H1 (cell line): ENCODE measurements around the gene MKRN2OS. TPM values are rescaled to one million over a fixed set of nuclear protein-coding genes. Genes with fewer than 3 reads are reported as not detected.

Experiments
- CTCF ChIA-PET: fragments of 300-600 bp; sonication (Branson Sonifier 250); formaldehyde crosslinking; loops from one replicate; lab custom pipeline; 2021; ENCODE audit not compliant: partially characterized antibody; lab: Charles Lee
- POLR2A ChIA-PET: fragments of 300-600 bp; sonication (Branson Sonifier 250); formaldehyde crosslinking; loops from one replicate; lab custom pipeline; 2021; ENCODE audit warnings: inconsistent platforms; ENCODE audit not compliant: partially characterized antibody; lab: Charles Lee
- DNase-seq, 2 experiments: peaks; one replicate each; pipeline versions ENCODE4 v3.0.0 to v3.0.0-alpha.2; 2010 to 2022; ENCODE audit warnings: low spot score in 2 of 2, low read depth in 1 of 2, mixed read lengths in 1 of 2
- FAIRE-seq: peaks from 2 replicates; lab custom pipeline; 2011; peaks lifted over from hg19 to GRCh38; lab: Jason Lieb, UNC
- H2AFZ ChIP-seq: 2 replicates; pipeline ENCODE4 v1.8.1; 2012; ENCODE audit warnings: low read length, inconsistent platforms
- H2AK5ac ChIP-seq: 2 replicates; pipeline ENCODE4 v1.6.1; 2013; ENCODE audit warnings: low read depth, low read length
- H2BK120ac ChIP-seq: replicated peaks from 2 replicates; pipeline ENCODE3; 2013; ENCODE audit warnings: low read depth, low read length, inconsistent platforms
- H2BK12ac ChIP-seq: 2 replicates; pipeline ENCODE4 v1.6.1; 2013; ENCODE audit warnings: low read depth, low read length
- H2BK15ac ChIP-seq: 2 replicates; pipeline ENCODE4 v1.6.1; 2013; ENCODE audit warnings: low read length
- H2BK20ac ChIP-seq: 2 replicates; pipeline ENCODE4 v1.6.1; 2013; ENCODE audit warnings: low read length
- H2BK5ac ChIP-seq: 2 replicates; pipeline ENCODE4 v1.6.1; 2013; ENCODE audit warnings: low read depth, low read length
- H3K14ac ChIP-seq: 2 replicates; pipeline ENCODE4 v1.6.1; 2013; ENCODE audit warnings: inconsistent platforms; ENCODE audit not compliant: insufficient read length
- H3K18ac ChIP-seq: 2 replicates; pipeline ENCODE4 v1.6.1; 2013; ENCODE audit warnings: low read length; ENCODE audit errors: extremely low read depth
- H3K23ac ChIP-seq: 2 replicates; pipeline ENCODE4 v1.6.1; 2013; ENCODE audit warnings: inconsistent platforms; ENCODE audit not compliant: insufficient read length
- H3K23me2 ChIP-seq: 2 replicates; pipeline ENCODE4 v1.6.1; 2013; ENCODE audit warnings: low read depth, low read length
- H3K27ac ChIP-seq: 2 replicates; pipeline ENCODE4 v1.6.1; 2011; ENCODE audit warnings: low read depth, low read length, inconsistent platforms
- H3K27me3 ChIP-seq, 4 experiments: replicated peaks in 1 of 4; 1 replicate in 1 of 4; 2 replicates in 3 of 4; pipeline versions ENCODE4 v1.6.1 to v1.8.1; 2011 to 2013; ENCODE audit warnings: low read length in 3 of 4, mild to moderate bottlenecking in 3 of 4, inconsistent platforms in 2 of 4, mixed read lengths in 2 of 4, moderate library complexity in 1 of 4; ENCODE audit not compliant: control insufficient read depth in 3 of 4, insufficient read depth in 3 of 4; ENCODE audit errors: extremely low read depth in 1 of 4
- H3K36me3 ChIP-seq, 4 experiments: 2 replicates each; pipeline versions ENCODE4 v1.6.1 to v1.8.1; 2011 to 2013; ENCODE audit warnings: mild to moderate bottlenecking in 4 of 4, low read length in 3 of 4, moderate library complexity in 2 of 4, control low read depth in 1 of 4, inconsistent platforms in 1 of 4; ENCODE audit not compliant: insufficient read depth in 4 of 4, control insufficient read depth in 2 of 4
- H3K4ac ChIP-seq: replicated peaks from 2 replicates; pipeline ENCODE3; 2013; ENCODE audit warnings: low read length, low read depth, mixed read lengths, inconsistent platforms; ENCODE audit not compliant: insufficient read length
- H3K4me1 ChIP-seq, 4 experiments: replicated peaks in 1 of 4; 1 replicate in 1 of 4; 2 replicates in 3 of 4; pipeline versions ENCODE4 v1.6.1 to v1.8.1; 2011 to 2013; ENCODE audit warnings: low read length in 3 of 4, inconsistent platforms in 2 of 4, mixed read lengths in 1 of 4; ENCODE audit not compliant: insufficient read depth in 4 of 4, control insufficient read depth in 3 of 4
- H3K4me2 ChIP-seq, 2 experiments: 2 replicates each; pipeline versions ENCODE4 v1.6.1 to v1.8.1; 2011 to 2013; ENCODE audit warnings: low read depth in 2 of 2, low read length in 2 of 2, control low read depth in 1 of 2, inconsistent platforms in 1 of 2, mild to moderate bottlenecking in 1 of 2; ENCODE audit not compliant: insufficient read depth in 1 of 2
- H3K4me3 ChIP-seq, 4 experiments: fragments of 200-600, 300-600 bp in 1 of 4; sonication (generic), shearing (Covaris generic), sonication (Bioruptor Twin) in 1 of 4; 2 replicates each; pipeline versions ENCODE4 v1.5.1 to v1.8.1; 2011 to 2016; ENCODE audit warnings: low read length in 4 of 4, low read depth in 3 of 4, control low read depth in 2 of 4, inconsistent platforms in 2 of 4, mild to moderate bottlenecking in 2 of 4, mixed read lengths in 1 of 4, moderate library complexity in 1 of 4; ENCODE audit not compliant: insufficient read depth in 2 of 4; ENCODE audit errors: extremely low read depth in 1 of 4
- H3K56ac ChIP-seq: replicated peaks from 2 replicates; pipeline ENCODE3; 2013; ENCODE audit warnings: low read depth, mild to moderate bottlenecking, mixed read lengths, low read length, inconsistent platforms; ENCODE audit not compliant: insufficient read length
- H3K79me1 ChIP-seq: 2 replicates; pipeline ENCODE4 v1.6.1; 2013; ENCODE audit warnings: low read depth, low read length, control low read depth
- H3K79me2 ChIP-seq, 2 experiments: 2 replicates each; pipeline versions ENCODE4 v1.6.1 to v1.8.1; 2012 to 2013; ENCODE audit warnings: low read length in 2 of 2, mild to moderate bottlenecking in 2 of 2, inconsistent platforms in 1 of 2; ENCODE audit not compliant: insufficient read depth in 2 of 2, control insufficient read depth in 1 of 2
- H3K9ac ChIP-seq, 4 experiments: replicated peaks in 1 of 4; 1 replicate in 1 of 4; 2 replicates in 3 of 4; pipeline versions ENCODE4 v1.6.1 to v1.8.1; 2011 to 2013; ENCODE audit warnings: low read depth in 3 of 4, low read length in 3 of 4, control low read depth in 2 of 4, mild to moderate bottlenecking in 2 of 4, moderate library complexity in 2 of 4, inconsistent platforms in 1 of 4; ENCODE audit errors: extremely low read depth in 1 of 4
- H3K9me3 ChIP-seq, 2 experiments: 2 replicates each; pipeline versions ENCODE4 v1.6.1 to v1.8.1; 2012 to 2013; ENCODE audit warnings: mild to moderate bottlenecking in 2 of 2, moderate library complexity in 2 of 2, control low read depth in 1 of 2, inconsistent platforms in 1 of 2, low read depth in 1 of 2, low read length in 1 of 2, mixed read lengths in 1 of 2; ENCODE audit not compliant: insufficient read depth in 2 of 2
- H4K20me1 ChIP-seq, 2 experiments: replicated peaks in 1 of 2; 2 replicates each; pipeline versions ENCODE3 to v1.8.1; 2011 to 2013; ENCODE audit warnings: inconsistent platforms in 2 of 2, low read length in 2 of 2, mild to moderate bottlenecking in 1 of 2; ENCODE audit not compliant: insufficient read depth in 2 of 2, control insufficient read depth in 1 of 2
- H4K5ac ChIP-seq: 2 replicates; pipeline ENCODE4 v1.6.1; 2013; ENCODE audit warnings: low read length, low read depth, mixed read lengths, inconsistent platforms; ENCODE audit not compliant: insufficient read length
- H4K8ac ChIP-seq: 2 replicates; pipeline ENCODE4 v1.8.0; 2013; ENCODE audit warnings: mild to moderate bottlenecking, moderate library complexity, low read length, inconsistent platforms; ENCODE audit not compliant: insufficient read depth; ENCODE audit errors: extremely low read depth
- H4K91ac ChIP-seq: replicated peaks from 2 replicates; pipeline ENCODE3; 2013; ENCODE audit warnings: low read length, mixed read lengths, inconsistent platforms; ENCODE audit not compliant: insufficient read length
- BCL11A ChIP-seq, 2 experiments: IDR thresholded peaks; one replicate each; pipeline ENCODE4 v1.6.1; 2011; ENCODE audit warnings: low read depth in 2 of 2, low read length in 2 of 2, mild to moderate bottlenecking in 2 of 2
- BRCA1 ChIP-seq: IDR thresholded peaks from 2 replicates; pipeline ENCODE4 v1.6.1; 2012; ENCODE audit warnings: low read depth, low read length, improper control_type of control experiment
- CBX8 ChIP-seq: fragments of 300-800, 300-1000 bp; sonication (generic); IDR thresholded peaks from 2 replicates; pipeline ENCODE4 v1.7.1; 2016; ENCODE audit warnings: low read depth, low read length, borderline replicate concordance
- KDM1A ChIP-seq: fragments of 200-600, 300-600 bp; sonication (generic); IDR thresholded peaks from 2 replicates; pipeline ENCODE4 v1.7.1; 2016; ENCODE audit warnings: mild to moderate bottlenecking, low read length, borderline replicate concordance
- RBBP5 ChIP-seq: IDR thresholded peaks from 2 replicates; pipeline ENCODE4 v1.7.1; 2012; ENCODE audit warnings: low read depth, mild to moderate bottlenecking, inconsistent platforms, low read length, moderate library complexity, borderline replicate concordance
- YY1 ChIP-seq: IDR thresholded peaks from 2 replicates; pipeline ENCODE4 v1.6.1; 2011; ENCODE audit warnings: low read depth, mild to moderate bottlenecking, low read length
- WGBS, 2 experiments: shearing (Covaris generic) in 1 of 2; methylation state at CpG; one replicate each; pipeline versions ENCODE4 v1.1.6 to v1.1.7; 2013 to 2015; ENCODE audit warnings: low lambda C conversion rate in 2 of 2, mixed read lengths in 2 of 2, inconsistent platforms in 1 of 2, low coverage in 1 of 2, missing lambda C conversion rate in 1 of 2; ENCODE audit not compliant: insufficient replicate concordance in 2 of 2, insufficient coverage in 1 of 2, insufficient read length in 1 of 2; ENCODE audit errors: extremely low coverage in 1 of 2, missing lambda C conversion rate in 1 of 2; 5-methylcytosine and 5-hydroxymethylcytosine counted together
- polyA plus RNA-seq, 7 experiments: library from polyadenylated mRNA; depleted of rRNA in 3 of 7; stranded (reverse) in 5 of 7; unstranded in 2 of 7; fragments of >200 nt in 5 of 7; fragments of 200-250 nt in 2 of 7; gene quantifications; 1 replicate in 5 of 7; 2 replicates in 1 of 7; 4 replicates in 1 of 7; pipeline versions ENCODE4 v1.2.1 to v1.2.3, GENCODE V29; 2011 to 2013; ENCODE audit warnings: missing spikeins in 2 of 7, mixed read lengths in 2 of 7
- total RNA-seq: library from RNA; stranded (reverse); fragmentation: NEBNext Ultra II Directional; extraction: Animal tissue kit (Norgen Biotek cat#: 25700); gene quantifications from 2 replicates; pipeline ENCODE4 v1.2.1, GENCODE V29; 2021
- TF ChIP-seq, protein P1 (sequence below): IDR thresholded peaks from 2 replicates; pipeline ENCODE4 v1.6.1; 2012; ENCODE audit warnings: inconsistent platforms
- TF ChIP-seq, protein P2 (sequence below), 3 experiments: IDR thresholded peaks; 1 replicate in 2 of 3; 2 replicates in 1 of 3; pipeline versions ENCODE4 v1.5.1 to v1.6.1; 2011; ENCODE audit warnings: low read length in 3 of 3, mild to moderate bottlenecking in 3 of 3, inconsistent platforms in 2 of 3, low read depth in 1 of 3, moderate library complexity in 1 of 3; ENCODE audit not compliant: insufficient read depth in 1 of 3; ENCODE audit errors: control extremely low read depth in 1 of 3

Gene MKRN2OS
- total and polyA plus RNA-seq, 2 of the 8 experiments (the other 6 are each of a cell fraction or from before 2014, with no cell fraction given) = 0.15 to 0.41 TPM

DNA sequence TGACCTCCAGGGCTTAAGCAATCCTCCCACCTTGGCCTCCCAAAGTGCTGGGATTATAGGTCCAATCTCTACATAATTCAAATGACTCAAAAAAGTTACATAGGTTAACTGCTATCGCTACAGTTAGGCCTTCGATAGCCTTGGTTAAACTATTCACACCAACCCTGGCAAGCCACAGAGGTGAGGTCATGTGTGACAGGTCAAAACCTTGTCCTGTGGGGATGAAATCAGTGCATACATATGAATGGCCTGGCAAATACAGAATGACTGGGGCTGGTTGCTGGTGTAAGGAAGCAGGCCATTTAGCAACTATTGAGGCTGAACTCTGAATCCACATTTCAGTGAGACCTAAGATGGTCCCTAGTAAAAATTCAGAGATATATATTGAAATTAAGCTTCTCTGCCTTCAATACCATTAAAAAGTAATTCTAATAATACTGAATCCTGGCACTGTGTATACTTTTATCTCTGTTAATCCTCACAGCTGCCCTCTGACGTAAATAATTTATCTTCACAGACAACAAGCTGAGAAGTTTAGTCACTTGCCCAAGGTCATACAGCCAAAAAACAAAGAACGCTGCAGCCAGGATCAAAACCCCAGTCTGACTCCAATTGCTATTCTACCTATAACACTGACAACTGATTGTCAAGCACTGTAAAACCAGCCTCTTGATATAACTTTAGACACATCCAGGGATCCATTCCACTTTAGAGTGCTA, 46.9 kb upstream of the MKRN2OS start:
- ChIA-PET CTCF (interaction anchor here (1.0 kb wide), 1 partner anchor 9 kb away, joined by 4 read pairs; no protein-coding TSS in a partner anchor), POLR2A (no interaction called here)
- Histone ChIP-seq H3K36me3 (peaks cover 11 to 58% (median 43%) of the 10 kb centered on the region in 4 experiments; a peak in 7 of 8 replicates), H3K27ac (no peak overlapping the region), H3K4me2 (no peak overlapping the region), H2BK15ac (no peak overlapping the region), H3K79me1 (no peaks in the 10 kb centered on the region; the same call in 1 of the 2 replicates), H3K4me3 (no peak overlapping the region), H3K4ac (no peak overlapping the region), H2BK20ac (no peak overlapping the region), H2AFZ (no peak overlapping the region), H3K79me2 (no peaks in the 10 kb centered on the region), H2BK5ac (no peak overlapping the region), H4K91ac (no peak overlapping the region), H3K4me1 (no peaks in the 10 kb centered on the region), H4K5ac (no peak overlapping the region), H2BK12ac (no peak overlapping the region), H3K9me3 (no peaks in the 10 kb centered on the region), H2AK5ac (no peak overlapping the region), H3K23me2 (no peaks in the 10 kb centered on the region), H3K23ac (no peak overlapping the region), H3K56ac (no peak overlapping the region), H4K8ac (no peak overlapping the region), H2BK120ac (no peak overlapping the region), H3K27me3 (no peaks in the 10 kb centered on the region), H3K14ac (no peak overlapping the region), H3K18ac (no peak overlapping the region), H3K9ac (no peak overlapping the region), H4K20me1 (peaks cover 0 to 5% of the 10 kb centered on the region in 2 experiments)
- TF ChIP-seq BCL11A (IDR thresholded peaks at IDR 0.05; ENCODE audit: low read depth in 2 of 2, low read length in 2 of 2) (no peak), YY1 (no peak), BRCA1 (no peak), KDM1A (no peak), CBX8 (no peak), RBBP5 (no peak)
- TF ChIP-seq, protein P1, sequence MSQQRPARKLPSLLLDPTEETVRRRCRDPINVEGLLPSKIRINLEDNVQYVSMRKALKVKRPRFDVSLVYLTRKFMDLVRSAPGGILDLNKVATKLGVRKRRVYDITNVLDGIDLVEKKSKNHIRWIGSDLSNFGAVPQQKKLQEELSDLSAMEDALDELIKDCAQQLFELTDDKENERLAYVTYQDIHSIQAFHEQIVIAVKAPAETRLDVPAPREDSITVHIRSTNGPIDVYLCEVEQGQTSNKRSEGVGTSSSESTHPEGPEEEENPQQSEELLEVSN = no peak
- TF ChIP-seq, protein P2, sequence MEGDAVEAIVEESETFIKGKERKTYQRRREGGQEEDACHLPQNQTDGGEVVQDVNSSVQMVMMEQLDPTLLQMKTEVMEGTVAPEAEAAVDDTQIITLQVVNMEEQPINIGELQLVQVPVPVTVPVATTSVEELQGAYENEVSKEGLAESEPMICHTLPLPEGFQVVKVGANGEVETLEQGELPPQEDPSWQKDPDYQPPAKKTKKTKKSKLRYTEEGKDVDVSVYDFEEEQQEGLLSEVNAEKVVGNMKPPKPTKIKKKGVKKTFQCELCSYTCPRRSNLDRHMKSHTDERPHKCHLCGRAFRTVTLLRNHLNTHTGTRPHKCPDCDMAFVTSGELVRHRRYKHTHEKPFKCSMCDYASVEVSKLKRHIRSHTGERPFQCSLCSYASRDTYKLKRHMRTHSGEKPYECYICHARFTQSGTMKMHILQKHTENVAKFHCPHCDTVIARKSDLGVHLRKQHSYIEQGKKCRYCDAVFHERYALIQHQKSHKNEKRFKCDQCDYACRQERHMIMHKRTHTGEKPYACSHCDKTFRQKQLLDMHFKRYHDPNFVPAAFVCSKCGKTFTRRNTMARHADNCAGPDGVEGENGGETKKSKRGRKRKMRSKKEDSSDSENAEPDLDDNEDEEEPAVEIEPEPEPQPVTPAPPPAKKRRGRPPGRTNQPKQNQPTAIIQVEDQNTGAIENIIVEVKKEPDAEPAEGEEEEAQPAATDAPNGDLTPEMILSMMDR (IDR thresholded peaks at IDR 0.05; ENCODE audit: control extremely low read depth in 1 of 3, insufficient read depth in 1 of 3, low read depth in 1 of 3, low read length in 3 of 3) = no peak
- DNase-seq (no peak), FAIRE-seq (no peak)
- WGBS, 2 experiments = 98% methylated on average over 4 of the region's 4 CpGs; no CpG with 5 or more reads in 1 of the 2 experiments
